Right lobe of liver (tissue), 4 donors: ENCODE results near the gene ZNF582.

Experiments used
- POLR2A ChIP-seq: fragments of 450-650 bp; IDR thresholded peaks from one replicate; pipeline ENCODE4 v1.6.1; 2017; ENCODE audit warnings: antibody characterized with exemption, mild to moderate bottlenecking
- TF ChIP-seq, protein P1 (sequence below), 4 donors: fragments of 200-600 bp in 3 of 4; fragments of 450-650 bp in 1 of 4; IDR thresholded peaks; one replicate each; pipeline versions ENCODE4 v1.5.1 to v1.8.0; 2016 to 2022; ENCODE audit warnings: antibody characterized with exemption in 4 of 4, mild to moderate bottlenecking in 2 of 4
- donor health status: DM: no; HTN: no; CAD: no.
- donor health status: DM: no; HTN: no; CAD: no.
- donor health status: DM: no; HTN: yes; CAD: no.

DNA sequence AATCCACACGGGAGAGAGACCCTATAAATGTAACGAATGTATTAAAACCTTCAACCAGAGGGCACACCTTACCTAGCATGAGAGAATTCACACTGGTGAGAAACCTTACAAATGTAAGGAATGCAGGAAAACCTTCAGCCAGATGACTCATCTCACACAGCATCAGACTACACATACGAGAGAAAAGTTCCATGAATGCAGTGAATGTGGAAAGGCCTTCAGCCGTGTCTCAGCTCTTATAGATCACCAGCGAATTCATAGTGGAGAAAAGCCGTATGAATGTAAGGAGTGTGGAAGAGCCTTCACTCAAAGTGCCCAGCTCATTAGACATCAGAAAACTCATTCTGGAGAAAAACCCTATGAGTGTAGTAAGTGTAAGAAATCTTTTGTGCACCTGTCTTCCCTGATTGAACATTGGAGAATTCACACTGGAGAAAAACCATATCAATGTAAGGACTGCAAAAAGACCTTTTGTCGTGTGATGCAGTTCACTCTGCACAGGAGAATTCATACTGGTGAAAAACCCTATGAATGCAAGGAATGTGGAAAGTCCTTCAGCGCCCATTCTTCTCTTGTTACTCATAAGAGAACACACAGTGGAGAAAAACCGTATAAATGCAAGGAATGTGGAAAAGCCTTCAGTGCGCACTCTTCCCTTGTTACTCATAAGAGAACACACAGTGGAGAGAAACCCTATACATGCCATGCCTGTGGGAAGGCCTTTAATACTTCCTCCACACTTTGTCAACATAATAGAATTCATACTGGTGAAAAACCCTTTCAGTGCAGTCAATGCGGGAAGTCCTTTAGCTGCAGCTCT lies 16.0 kb downstream of the ZNF582 start:
- TF ChIP-seq POLR2A = no peak
- TF ChIP-seq, protein P1, sequence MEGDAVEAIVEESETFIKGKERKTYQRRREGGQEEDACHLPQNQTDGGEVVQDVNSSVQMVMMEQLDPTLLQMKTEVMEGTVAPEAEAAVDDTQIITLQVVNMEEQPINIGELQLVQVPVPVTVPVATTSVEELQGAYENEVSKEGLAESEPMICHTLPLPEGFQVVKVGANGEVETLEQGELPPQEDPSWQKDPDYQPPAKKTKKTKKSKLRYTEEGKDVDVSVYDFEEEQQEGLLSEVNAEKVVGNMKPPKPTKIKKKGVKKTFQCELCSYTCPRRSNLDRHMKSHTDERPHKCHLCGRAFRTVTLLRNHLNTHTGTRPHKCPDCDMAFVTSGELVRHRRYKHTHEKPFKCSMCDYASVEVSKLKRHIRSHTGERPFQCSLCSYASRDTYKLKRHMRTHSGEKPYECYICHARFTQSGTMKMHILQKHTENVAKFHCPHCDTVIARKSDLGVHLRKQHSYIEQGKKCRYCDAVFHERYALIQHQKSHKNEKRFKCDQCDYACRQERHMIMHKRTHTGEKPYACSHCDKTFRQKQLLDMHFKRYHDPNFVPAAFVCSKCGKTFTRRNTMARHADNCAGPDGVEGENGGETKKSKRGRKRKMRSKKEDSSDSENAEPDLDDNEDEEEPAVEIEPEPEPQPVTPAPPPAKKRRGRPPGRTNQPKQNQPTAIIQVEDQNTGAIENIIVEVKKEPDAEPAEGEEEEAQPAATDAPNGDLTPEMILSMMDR (IDR thresholded peaks at IDR 0.05) = no peak
